GM19193 (cell line): Measurements from ENCODE around the gene UQCRC1.

ENCODE experiments used
- POLR2A ChIP-seq: IDR thresholded peaks from 4 replicates; pipeline ENCODE4 v1.6.1; 2011; ENCODE audit not compliant: insufficient read depth, insufficient read length; ENCODE audit errors: extremely low read depth

The UQCRC1 gene

DNA sequence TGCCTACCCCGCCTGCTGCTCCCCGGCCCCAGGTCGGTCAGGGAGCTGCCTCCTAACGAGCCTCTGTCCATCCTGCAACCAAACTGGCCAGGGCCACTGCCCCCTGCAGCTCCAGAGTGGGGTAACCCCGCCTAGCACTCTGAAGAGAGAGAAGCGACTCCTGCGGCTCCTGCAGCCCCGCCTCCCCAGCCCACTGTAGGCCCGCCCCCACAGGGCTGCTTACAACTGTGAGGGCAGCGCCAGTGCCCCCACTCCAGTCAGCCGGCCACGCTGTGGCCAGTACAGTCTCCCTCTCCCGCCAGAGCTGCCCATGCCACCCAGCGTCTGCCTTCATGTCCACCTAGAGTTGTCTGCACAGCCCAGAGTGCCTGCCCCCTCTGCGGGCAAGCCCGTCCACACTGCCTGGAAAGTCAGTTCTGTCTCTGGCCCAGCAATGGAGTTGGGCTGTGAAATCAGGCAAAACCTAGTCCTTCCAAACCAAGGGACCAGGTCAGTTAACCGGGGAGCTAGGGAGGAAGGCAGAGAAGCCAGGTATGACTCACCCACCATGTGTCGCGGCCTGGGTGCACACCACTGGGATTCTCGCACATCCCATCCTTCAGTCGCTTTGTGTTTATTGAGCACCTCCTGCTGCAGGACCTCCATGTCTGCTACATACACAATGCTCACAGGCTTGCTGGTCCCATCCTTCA is 48.3 kb downstream of the UQCRC1 start:
- no peak for TF ChIP-seq POLR2A

DNA sequence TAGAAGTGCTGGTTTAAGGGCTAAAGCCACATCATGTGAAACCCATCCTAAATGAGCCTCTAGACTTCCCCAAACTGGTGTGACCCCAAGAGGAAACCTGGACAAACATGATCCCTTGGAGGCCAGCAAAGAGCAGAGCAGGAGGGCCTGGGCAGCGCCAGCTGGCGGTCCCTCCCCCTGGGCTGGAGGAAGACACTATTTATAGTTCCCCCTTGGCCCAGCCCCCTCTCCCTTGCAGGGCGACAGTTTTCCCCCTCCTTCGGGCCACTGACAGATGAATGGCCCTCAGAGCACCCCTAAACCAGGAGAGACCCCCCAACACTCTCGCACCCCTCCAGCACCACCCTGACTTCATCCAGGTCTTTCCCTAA is 48.8 kb downstream of the UQCRC1 start:
- TF ChIP-seq POLR2A = no peak

DNA sequence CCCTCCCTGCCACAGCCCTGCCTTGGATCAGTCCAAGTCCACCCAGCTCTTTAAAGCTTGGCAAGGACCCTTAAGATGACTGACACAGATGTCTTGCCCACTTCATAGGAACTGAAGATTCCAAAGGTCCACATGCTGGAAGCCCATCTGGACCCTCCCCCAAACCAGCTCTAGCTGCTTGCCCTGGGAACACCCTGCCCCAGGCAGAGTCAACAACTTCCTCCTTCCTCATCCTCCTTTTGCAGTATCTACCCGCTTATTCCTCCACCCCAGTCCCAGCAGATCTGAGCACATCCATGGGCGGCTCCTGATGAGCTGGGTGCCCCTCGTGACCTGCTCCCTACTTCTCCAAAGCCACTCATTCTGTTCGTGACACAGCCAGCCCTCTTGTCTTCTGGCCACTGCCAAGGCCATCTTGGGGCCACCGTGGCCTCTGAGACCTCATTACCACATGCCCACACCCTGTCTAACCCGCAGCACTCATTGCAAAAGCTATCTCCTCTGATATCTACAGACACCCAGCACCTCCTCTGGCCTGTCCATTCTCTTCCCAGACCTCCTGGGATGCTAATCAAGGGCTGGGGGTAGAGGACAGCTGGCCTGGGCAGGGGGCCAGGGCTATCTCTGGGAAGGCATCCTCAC is 50.8 kb downstream of the UQCRC1 start:
- TF ChIP-seq POLR2A = no peak

DNA sequence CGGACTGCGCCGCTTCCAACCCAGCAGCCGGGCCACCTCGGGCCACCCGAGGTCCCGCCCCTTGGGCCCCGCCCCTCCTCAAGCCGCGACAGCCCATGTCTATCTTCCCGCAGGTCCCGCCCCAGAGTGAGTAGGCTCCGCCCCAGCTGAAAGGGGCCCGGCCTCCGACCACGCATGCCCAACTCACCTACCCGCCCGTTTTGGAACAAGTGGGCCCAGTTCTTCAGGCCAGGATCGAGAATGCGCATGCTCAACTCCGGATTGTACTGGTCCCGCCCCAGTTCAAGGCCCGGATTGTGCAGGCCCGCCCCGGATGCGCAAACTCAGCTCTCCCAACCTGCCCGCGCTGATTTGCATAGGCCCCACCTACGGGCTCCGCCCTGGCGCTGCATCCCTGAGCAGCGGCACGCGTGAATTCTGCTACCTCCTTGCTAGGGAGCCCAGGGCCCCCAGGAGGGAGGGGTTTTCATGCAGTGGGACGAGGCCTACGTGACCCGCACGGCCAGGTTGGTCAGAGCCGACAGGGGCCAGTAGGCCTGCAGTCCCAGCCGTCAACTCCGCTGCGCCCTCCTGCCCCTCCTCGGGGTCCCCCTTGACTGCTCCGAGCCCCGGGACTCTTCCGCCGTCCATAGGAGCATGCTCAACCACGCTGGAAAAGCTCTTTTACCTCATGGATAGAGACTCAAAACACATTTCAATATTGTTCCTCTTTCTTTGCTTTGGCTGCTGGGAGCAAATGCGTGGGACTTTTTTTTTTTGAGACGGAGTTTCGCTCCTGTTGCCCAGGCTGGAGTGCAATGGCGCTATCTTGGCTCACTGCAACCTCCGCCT is 52.4 kb downstream of the UQCRC1 start, which contains the start of gene PFKFB4:
TSS of gene PFKFB4 (minus strand) at position 8 of the 831 bp plus-strand sequence. CDS start 26 bp downstream, outside the sequence.
- peak; percentile 59 for TF ChIP-seq POLR2A

- TF ChIP-seq POLR2A = no peak
These were observed 53.3 kb downstream of the UQCRC1 start for GRCh38 chr3:48555949-48556795.

GRCh38 chr3:48555231-48555948 is 54.1 kb downstream of the UQCRC1 start:
- no peak for TF ChIP-seq POLR2A

DNA sequence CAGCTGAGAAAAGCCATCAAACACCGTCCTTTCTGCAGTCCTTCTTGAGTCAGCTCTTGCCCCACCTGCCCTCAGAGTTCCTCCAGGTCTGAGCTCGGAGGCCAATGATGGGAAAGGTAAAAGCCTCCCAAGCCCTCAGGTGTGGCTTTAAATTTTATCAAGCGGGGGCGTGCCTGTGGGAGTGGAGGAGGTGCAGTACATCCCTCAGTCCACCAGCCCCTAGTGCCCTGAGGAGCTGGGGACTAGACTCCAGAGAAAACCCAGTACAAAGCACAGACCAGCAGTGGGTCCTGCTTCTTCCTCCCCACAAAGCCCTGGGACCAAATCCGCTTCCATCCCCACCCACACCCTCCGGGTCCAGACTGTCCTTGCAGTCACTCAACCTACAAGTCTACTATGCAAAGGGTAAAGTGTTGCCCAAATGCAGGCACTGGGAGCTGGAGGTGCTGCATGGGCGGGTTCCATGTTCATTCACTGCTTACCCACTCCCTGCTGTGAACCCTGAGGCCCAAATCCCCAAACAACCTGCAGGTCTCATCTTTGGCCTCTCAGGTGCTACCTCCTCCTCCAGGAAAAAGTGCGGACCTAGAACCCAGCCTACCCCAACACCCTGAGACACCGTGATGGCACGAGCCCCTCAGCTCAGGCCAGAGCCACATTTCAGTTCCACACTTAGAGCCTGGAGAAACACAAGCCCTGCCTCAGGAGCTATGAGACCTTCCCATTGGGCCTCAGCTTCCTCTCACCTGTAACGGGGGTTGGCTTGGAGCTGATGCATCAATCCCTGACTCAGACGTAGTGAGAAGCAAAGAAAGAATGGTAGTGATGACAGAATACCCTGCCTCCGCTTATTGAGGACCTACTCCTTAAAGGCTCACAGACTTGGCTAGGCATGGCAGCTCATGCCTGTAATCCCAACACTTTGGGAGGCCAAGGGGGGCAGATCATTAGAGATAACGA is 55.3 kb downstream of the UQCRC1 start:
- no peak for TF ChIP-seq POLR2A

GRCh38 chr3:48553361-48553760 is 56.1 kb downstream of the UQCRC1 start:
- no peak for TF ChIP-seq POLR2A

GRCh38 chr3:48552111-48552951 is 57.1 kb downstream of the UQCRC1 start:
- no peak for TF ChIP-seq POLR2A
